HCT116 (cell line): Measurements from ENCODE around the gene RHBDF2. TPM values are rescaled to one million over a fixed set of nuclear protein-coding genes. Genes with fewer than 3 reads are reported as not detected.

Experiments
- ATAC-seq: fragments of 200-7000 bp; cut with Tn5 transposase; 2 replicates; pipeline ENCODE4 v1.9.1; 2020; ENCODE audit warnings: mild to moderate bottlenecking, moderate library complexity
- BruUV-seq: library from RNA; stranded (reverse); fragments of 400-500 nt; replicated peaks from 2 replicates; lab custom pipeline; 2021; lab: Mats Ljungman, UMichigan
- CTCF ChIA-PET: fragments of 300-600 bp; sonication (Branson Sonifier 250); formaldehyde crosslinking; loops from one replicate; lab custom pipeline; 2021; ENCODE audit warnings: antibody characterized with exemption; lab: Charles Lee
- POLR2A ChIA-PET: fragments of 300-600, 350-600 bp; sonication (Branson Sonifier 250); formaldehyde crosslinking; loops from one replicate; lab custom pipeline; 2021; ENCODE audit warnings: antibody characterized with exemption; lab: Charles Lee
- RAD21 ChIA-PET, 2 experiments: fragments of 300-600 bp; sonication (Branson Sonifier 250); formaldehyde crosslinking; loops; one replicate each; lab custom pipeline; 2023; ENCODE audit warnings: low total read pairs in 2 of 2; ENCODE audit not compliant: uncharacterized antibody in 2 of 2, unreplicated experiment in 2 of 2, low non-redundant PET in 1 of 2; lab: Charles Lee
- DNase-seq: peaks from one replicate; pipeline ENCODE4 v3.0.0-alpha.2; 2010; ENCODE audit warnings: low read depth, low spot score
- H2AFZ ChIP-seq: fragments of 200-600 bp; shearing (Covaris generic), sonication (generic); 2 replicates; pipeline ENCODE4 v1.6.1; 2017; ENCODE audit warnings: low read depth, mixed run types, mixed read lengths, antibody characterized with exemption, low read length; ENCODE audit not compliant: poor library complexity, severe bottlenecking
- H3K27ac ChIP-seq: 2 replicates; pipeline ENCODE4 v1.5.1; 2012; ENCODE audit warnings: low read depth, low read length
- H3K27me3 ChIP-seq: fragments of 200-600 bp; sonication (generic); 2 replicates; pipeline ENCODE4 v1.6.1; 2016; ENCODE audit warnings: mixed run types, low read length, mixed read lengths; ENCODE audit not compliant: insufficient read depth
- H3K36me3 ChIP-seq, 2 experiments: fragments of 200-500 bp in 1 of 2; fragments of 200-600 bp in 1 of 2; sonication (Bioruptor generic) in 1 of 2; sonication (generic) in 1 of 2; 2 replicates each; pipeline versions ENCODE4 v1.5.1 to v1.6.1; 2014 to 2016; ENCODE audit warnings: low read length in 2 of 2, inconsistent platforms in 1 of 2, mixed read lengths in 1 of 2, mixed run types in 1 of 2; ENCODE audit not compliant: insufficient read depth in 2 of 2, control insufficient read depth in 1 of 2
- H3K4me1 ChIP-seq, 2 experiments: fragments of 200-600 bp in 1 of 2; sonication (generic) in 1 of 2; 2 replicates each; pipeline versions ENCODE4 v1.5.1 to v1.6.1; 2012 to 2017; ENCODE audit warnings: low read length in 2 of 2, inconsistent platforms in 1 of 2, mild to moderate bottlenecking in 1 of 2, mixed read lengths in 1 of 2, mixed run types in 1 of 2, moderate library complexity in 1 of 2; ENCODE audit not compliant: insufficient read depth in 2 of 2, control insufficient read depth in 1 of 2
- H3K4me2 ChIP-seq: fragments of 200-600 bp; sonication (generic); 2 replicates; pipeline ENCODE4 v1.6.1; 2017; ENCODE audit warnings: mixed run types, low read length, mixed read lengths
- H3K4me3 ChIP-seq, 2 experiments: fragments of 200-600 bp in 1 of 2; sonication (generic) in 1 of 2; replicated peaks in 1 of 2; 2 replicates each; pipeline ENCODE4 v1.5.1; 2011 to 2016; ENCODE audit warnings: low read length in 2 of 2, control low read depth in 1 of 2, low read depth in 1 of 2, mild to moderate bottlenecking in 1 of 2, mixed read lengths in 1 of 2, mixed run types in 1 of 2
- H3K79me2 ChIP-seq: fragments of 200-600 bp; sonication (generic); 2 replicates; pipeline ENCODE4 v1.6.1; 2017; ENCODE audit warnings: mild to moderate bottlenecking, mixed run types, low read length, moderate library complexity, mixed read lengths; ENCODE audit not compliant: insufficient read depth
- H3K9ac ChIP-seq: fragments of 200-600 bp; sonication (generic); 2 replicates; pipeline ENCODE4 v1.6.1; 2016; ENCODE audit warnings: low read length, mixed read lengths
- H3K9me2 ChIP-seq: fragments of 200-600 bp; sonication (generic), shearing (Covaris generic); 2 replicates; pipeline ENCODE4 v1.6.1; 2017; ENCODE audit warnings: mixed run types, mild to moderate bottlenecking, moderate library complexity; ENCODE audit not compliant: insufficient read depth
- H3K9me3 ChIP-seq, 2 experiments: fragments of 200-500 bp in 1 of 2; fragments of 200-600 bp in 1 of 2; sonication (Bioruptor generic) in 1 of 2; sonication (generic) in 1 of 2; 2 replicates each; pipeline ENCODE4 v1.6.1; 2014 to 2017; ENCODE audit warnings: low read length in 2 of 2, mixed read lengths in 2 of 2, inconsistent platforms in 1 of 2, low read depth in 1 of 2, mild to moderate bottlenecking in 1 of 2, mixed run types in 1 of 2, moderate library complexity in 1 of 2; ENCODE audit not compliant: control insufficient read depth in 1 of 2, insufficient read depth in 1 of 2
- H4K20me1 ChIP-seq: fragments of 200-600 bp; sonication (generic), shearing (Covaris generic); 2 replicates; pipeline ENCODE4 v1.6.1; 2017; ENCODE audit warnings: mixed run types, mild to moderate bottlenecking, moderate library complexity; ENCODE audit not compliant: insufficient read depth
- EGR1 ChIP-seq: IDR thresholded peaks from 2 replicates; pipeline ENCODE4 v1.6.1; 2012; ENCODE audit warnings: low read depth
- MAX ChIP-seq: IDR thresholded peaks from 2 replicates; pipeline ENCODE4 v1.6.1; 2012
- RAD21 ChIP-seq: IDR thresholded peaks from 2 replicates; pipeline ENCODE4 v1.6.1; 2012; ENCODE audit warnings: low read depth, mild to moderate bottlenecking
- SIN3A ChIP-seq: IDR thresholded peaks from 2 replicates; pipeline ENCODE4 v1.6.1; 2012; ENCODE audit warnings: low read depth
- SP1 ChIP-seq: IDR thresholded peaks from 2 replicates; pipeline ENCODE4 v1.6.1; 2012; ENCODE audit warnings: low read depth
- TCF7L2 ChIP-seq: IDR thresholded peaks from 2 replicates; pipeline ENCODE4 v1.7.0; 2011; ENCODE audit warnings: borderline replicate concordance, inconsistent platforms; ENCODE audit not compliant: insufficient read depth, insufficient read length; ENCODE audit errors: extremely low read depth
- ZFX ChIP-seq: fragments of 450-650 bp; IDR thresholded peaks from 2 replicates; pipeline ENCODE4 v1.6.1; 2017
- intact Hi-C: fragments of 100-400 bp; cut with micrococcal nuclease; formaldehyde crosslinking; loops from 2 replicates; pipeline ENCODE4 v1.10.0; 2022
- total RNA-seq: library from RNA; stranded (reverse); gene quantifications from one replicate; pipeline ENCODE4 v1.2.1, GENCODE V29; 2021; ENCODE audit not compliant: unreplicated experiment

The RHBDF2 gene
- total RNA-seq, 1 experiment from 2014 or later: 61.1 TPM

- H3K9me3 ChIP-seq: no peaks in the 10 kb centered on the region
- H3K27me3 ChIP-seq: no peaks in the 10 kb centered on the region
- H3K9me2 ChIP-seq: no peaks in the 10 kb centered on the region
- DNase-seq (no peak), ATAC-seq (no peak)
- peaks cover 44 to 76% of the 10 kb centered on the region in 2 experiments for H3K4me1 ChIP-seq
- TF ChIP-seq RAD21: no peak
- TF ChIP-seq EGR1: no peak
- no peak for TF ChIP-seq SIN3A
- no peak for TF ChIP-seq SP1
- TF ChIP-seq MAX: no peak
- TF ChIP-seq ZFX: no peak
- TF ChIP-seq TCF7L2: no peak
- RAD21 ChIA-PET: no interaction called here
- peaks cover 100% of the 10 kb centered on the region for H3K79me2 ChIP-seq
- peak overlapping the region; percentile 80; the same call in 1 of the 2 replicates for H3K4me2 ChIP-seq
- H3K27ac ChIP-seq: no peak overlapping the region
- intact Hi-C loops: no loop called here
- POLR2A ChIA-PET: interaction anchor here (1.1 kb wide), 1 partner anchor 680 kb away, joined by 4 read pairs; no protein-coding TSS in a partner anchor
- CTCF ChIA-PET: no interaction called here
- BruUV-seq: no TSS peak
- peaks cover 30% of the 10 kb centered on the region; the same call in 1 of the 2 replicates for H4K20me1 ChIP-seq
- no peaks in the 10 kb centered on the region for H3K36me3 ChIP-seq
- no peak overlapping the region for H3K4me3 ChIP-seq
- 0 out of 2 replicates have a peak overlapping the region, but pooled peaks have one; percentile 31 for H3K9ac ChIP-seq
- H2AFZ ChIP-seq: no peak overlapping the region
Observed at GRCh38 chr17:76444518-76445311, 56.5 kb downstream of the RHBDF2 start.
